ENCODE measurements around the gene ZNF22. TPM values are rescaled to one million over a fixed set of nuclear protein-coding genes. Genes with fewer than 3 reads are reported as not detected.

ZNF22 gene
- total and polyA plus RNA-seq, 12 donors = 8.0 to 28.7 (median 13.2) TPM

GRCh38 chr10:44967616-44968015 is 33.1 kb upstream of the ZNF22 start:
- WGBS, 4 donors = 70 to 90% (median 80%) methylated on average over 4 of the region's 4 CpGs
- DNase-seq = peak in 4 of 7 donors; percentile 27 to 54 (median 36)
- Histone ChIP-seq H3K4me3 (no peak overlapping the region), H3K27ac (peak overlapping the region in 3 of 5 donors; percentile 41 to 80 (median 79)), H3K36me3 (replicated peaks in 1 of 2) (peaks cover 0 to 13% of the 10 kb centered on the region in 2 donors), H3K27me3 (no peaks in the 10 kb centered on the region), H3K4me1 (replicated peaks in 1 of 2) (peaks cover 8 to 49% of the 10 kb centered on the region in 2 donors), H3K9me3 (replicated peaks in 1 of 3) (no peaks in the 10 kb centered on the region)
- intact Hi-C loops (cut with DNase I) = no loop called here
- no peak for TF ChIP-seq CTCF (IDR thresholded peaks at IDR 0.05)
- no peak for TF ChIP-seq POLR2A (IDR thresholded peaks at IDR 0.05)

- Histone ChIP-seq H3K36me3 (replicated peaks in 1 of 2) (peaks cover 0 to 13% of the 10 kb centered on the region in 2 donors), H3K27me3 (no peaks in the 10 kb centered on the region), H3K4me3 (no peak overlapping the region), H3K27ac (peak overlapping the region in 3 of 5 donors; percentile 41 to 80 (median 79)), H3K9me3 (replicated peaks in 1 of 3) (no peaks in the 10 kb centered on the region), H3K4me1 (replicated peaks in 1 of 2) (peaks cover 8 to 49% of the 10 kb centered on the region in 2 donors)
- no peak for TF ChIP-seq CTCF (IDR thresholded peaks at IDR 0.05)
- TF ChIP-seq POLR2A (IDR thresholded peaks at IDR 0.05) = no peak
- intact Hi-C loops (cut with DNase I) = no loop called here
- 36 to 64% (median 51%) methylated on average over 3 of the region's 3 CpGs for WGBS, 4 donors
- peak in 6 of 7 donors; percentile 47 to 75 (median 63) for DNase-seq
Observed at GRCh38 chr10:44968091-44968490, 32.6 kb upstream of the ZNF22 start.

- no peak for DNase-seq
- Histone ChIP-seq H3K27ac (peak overlapping the region in 2 of 5 donors; percentile 79 to 80), H3K27me3 (no peaks in the 10 kb centered on the region), H3K4me1 (replicated peaks in 1 of 2) (peaks cover 8 to 49% of the 10 kb centered on the region in 2 donors), H3K9me3 (replicated peaks in 1 of 3) (no peaks in the 10 kb centered on the region), H3K4me3 (no peak overlapping the region), H3K36me3 (replicated peaks in 1 of 2) (peaks cover 0 to 13% of the 10 kb centered on the region in 2 donors)
- TF ChIP-seq POLR2A (IDR thresholded peaks at IDR 0.05) (no peak), CTCF (IDR thresholded peaks at IDR 0.05) (no peak)
- intact Hi-C loops (cut with DNase I) = no loop called here
- 71 to 76% (median 74%) methylated on average over 10 to 11 of the region's 11 CpGs for WGBS, 4 donors
Observed at GRCh38 chr10:44968500-44969400, 32.0 kb upstream of the ZNF22 start.

- Histone ChIP-seq H3K27ac (peak overlapping the region in 1 of 5 donors; percentile 79), H3K27me3 (no peaks in the 10 kb centered on the region), H3K9me3 (replicated peaks in 1 of 3) (no peaks in the 10 kb centered on the region), H3K4me1 (replicated peaks in 1 of 2) (peaks cover 16 to 50% of the 10 kb centered on the region in 2 donors), H3K4me3 (no peak overlapping the region), H3K36me3 (replicated peaks in 1 of 2) (peaks cover 0 to 13% of the 10 kb centered on the region in 2 donors)
- intact Hi-C loops (cut with DNase I) = loop anchor here in 1 of 2 donors (5.0 kb wide), 1 partner anchor 38 kb away; no protein-coding TSS in a partner anchor
- WGBS, 4 donors = 74 to 88% (median 79%) methylated on average over 4 to 9 of the region's 9 CpGs
- DNase-seq = no peak
- TF ChIP-seq CTCF (IDR thresholded peaks at IDR 0.05) (no peak), POLR2A (IDR thresholded peaks at IDR 0.05) (no peak)
Observed at GRCh38 chr10:44969854-44970253, 30.9 kb upstream of the ZNF22 start.

Data from adrenal gland (tissue), 12 donors.